ENCODE data around the gene TANC1.

Gene TANC1

GRCh38 chr2:159206736-159207380 is 238.4 kb downstream of the TANC1 start:
- DNase-seq (ENCODE audit: insufficient read length, low spot score) (no peak), FAIRE-seq (no peak)
- no peak for TF ChIP-seq POLR2A (IDR thresholded peaks at IDR 0.05; ENCODE audit: low read depth, low read length)

DNA sequence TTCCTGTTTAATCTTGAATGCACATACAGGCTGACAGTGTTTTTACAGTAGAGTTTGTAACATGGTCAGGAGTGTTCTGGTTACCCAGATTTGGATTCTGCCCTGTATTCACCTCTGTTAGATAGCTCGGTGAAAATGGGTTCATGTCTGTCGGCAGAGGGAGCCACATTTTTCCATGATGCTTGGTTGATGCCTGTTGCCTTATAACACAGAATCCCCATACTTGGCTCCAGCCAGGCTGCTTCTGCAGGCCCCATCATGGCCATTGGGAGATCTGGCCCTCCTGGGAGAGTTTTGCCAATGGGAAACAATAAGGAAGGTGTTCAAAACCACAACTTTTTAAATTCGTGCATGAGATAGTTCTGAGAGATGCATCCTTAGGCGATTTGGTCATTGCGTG is 240.0 kb downstream of the TANC1 start:
- FAIRE-seq (no peak), DNase-seq (ENCODE audit: insufficient read length, low spot score) (no peak)
- TF ChIP-seq POLR2A (IDR thresholded peaks at IDR 0.05; ENCODE audit: low read depth, low read length) = no peak

DNA sequence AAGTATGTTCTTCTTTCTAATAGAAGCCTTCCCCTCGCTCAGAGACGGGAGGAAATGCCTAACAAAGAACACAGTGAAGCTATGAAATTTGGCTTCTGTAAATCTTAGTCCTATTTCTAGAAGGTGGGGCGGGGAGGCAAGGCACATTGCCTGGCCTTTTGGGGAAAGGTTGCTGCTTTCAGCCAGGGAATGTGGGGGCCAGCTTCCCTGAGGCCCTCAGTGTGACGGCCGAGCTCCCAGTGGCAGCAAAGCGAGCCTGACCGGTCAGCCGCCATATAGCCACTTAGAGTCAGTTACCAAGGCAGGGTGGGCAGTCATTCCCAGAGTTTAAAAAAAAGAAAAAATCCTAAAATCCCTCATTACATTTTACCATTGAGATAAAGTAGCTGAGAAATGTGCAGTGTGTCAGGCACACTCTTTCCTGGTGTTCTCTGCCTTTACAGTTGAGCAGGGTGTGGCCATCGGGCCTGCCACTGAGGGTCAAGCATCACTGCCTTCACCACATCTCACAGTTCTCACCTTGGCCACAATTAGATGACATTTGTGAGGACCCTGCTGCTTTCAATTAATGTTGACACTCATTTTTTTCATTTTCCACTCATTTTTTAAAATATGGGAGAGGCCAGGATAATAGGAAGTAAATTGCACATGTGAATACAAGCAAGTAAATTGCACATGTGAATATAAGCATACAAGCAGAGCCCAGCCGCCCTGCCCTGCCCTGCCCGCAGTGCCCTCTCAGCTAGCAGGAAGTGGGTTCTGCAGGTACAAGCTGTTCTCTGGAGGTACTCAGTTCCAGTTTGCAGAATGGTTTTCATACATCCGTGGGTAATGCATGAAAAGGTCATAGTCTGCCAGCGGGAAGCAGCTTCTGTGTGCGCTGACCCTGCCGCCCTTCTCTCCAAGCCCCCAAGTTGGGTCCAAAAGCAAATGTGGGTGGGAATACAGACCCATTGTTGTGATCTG is 241.2 kb downstream of the TANC1 start:
- no peak for DNase-seq (ENCODE audit: insufficient read length, low spot score)
- no peak for FAIRE-seq
- TF ChIP-seq POLR2A (IDR thresholded peaks at IDR 0.05; ENCODE audit: low read depth, low read length) = no peak

DNA sequence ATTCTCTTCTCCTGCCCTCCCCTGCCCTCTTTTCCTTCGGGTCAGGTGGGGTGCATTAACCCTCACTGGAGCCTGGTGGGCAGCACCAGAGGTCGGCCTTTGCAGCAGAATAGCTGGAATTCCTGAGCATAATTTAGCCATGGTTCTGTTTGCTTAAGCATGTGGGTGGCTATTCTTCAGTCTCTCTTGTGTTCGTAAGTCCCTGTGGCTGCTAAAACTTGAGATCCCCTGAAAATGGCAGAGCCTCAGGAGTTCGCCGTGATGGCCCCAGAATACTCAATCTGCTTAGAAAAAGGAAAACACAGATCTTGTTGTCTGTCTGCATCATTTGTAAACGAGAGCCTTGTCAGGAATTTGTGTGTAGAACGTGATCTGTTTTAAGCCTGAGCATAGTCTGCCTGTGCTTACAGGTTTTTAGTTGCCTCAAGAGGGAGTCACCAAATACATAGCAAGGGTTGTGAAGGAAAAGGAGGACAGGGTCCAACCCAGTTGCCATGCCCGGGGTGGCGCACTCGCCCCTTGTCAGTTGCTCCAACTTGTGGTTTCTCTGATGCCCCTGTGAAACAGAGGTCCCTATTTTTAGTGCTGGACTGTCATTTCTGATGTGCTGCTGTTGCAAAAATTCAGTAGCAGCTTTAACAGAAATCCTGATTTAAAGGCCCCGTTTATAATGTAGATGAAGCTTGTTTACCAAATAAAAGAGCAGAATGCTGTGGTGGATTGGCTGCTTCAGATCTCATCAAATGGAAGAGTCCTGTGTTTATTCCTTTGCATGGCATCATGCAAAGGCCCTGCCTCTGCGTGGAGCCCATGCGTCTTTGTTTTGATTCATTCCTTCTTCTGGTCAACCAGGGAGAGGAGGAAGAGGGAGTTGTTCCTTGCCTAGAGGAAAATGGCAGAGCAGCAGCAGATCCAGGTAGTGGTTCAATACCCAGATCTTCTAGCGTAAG is 243.3 kb downstream of the TANC1 start:
- DNase-seq (ENCODE audit: insufficient read length, low spot score) = no peak
- FAIRE-seq = no peak

DNA sequence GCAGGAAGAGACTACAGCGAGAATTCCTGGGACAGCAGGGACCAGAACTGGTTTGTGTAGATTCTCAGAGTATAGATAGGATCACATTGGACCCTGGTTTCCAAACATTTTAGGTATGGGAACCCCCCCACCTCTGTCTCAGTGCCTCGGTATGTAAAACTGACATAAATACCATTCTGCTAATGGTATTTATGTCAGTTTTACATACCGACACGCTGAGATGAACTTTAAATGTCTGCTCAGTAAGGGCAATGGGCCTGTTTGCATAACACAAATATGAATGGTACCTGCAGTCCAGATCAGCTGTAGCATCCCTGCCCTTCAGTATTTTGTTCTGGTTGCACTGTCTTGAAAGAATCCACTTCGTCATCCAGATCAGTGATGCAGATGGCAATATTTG is 244.9 kb downstream of the TANC1 start:
- no peak for DNase-seq (ENCODE audit: insufficient read length, low spot score)
- TF ChIP-seq POLR2A (IDR thresholded peaks at IDR 0.05; ENCODE audit: low read depth, low read length) = no peak
- no peak for FAIRE-seq

More for the DNA sequence above, 243.3 kb downstream of the TANC1 start:
- TF ChIP-seq POLR2A (IDR thresholded peaks at IDR 0.05; ENCODE audit: low read depth, low read length) = no peak

GRCh38 chr2:159214325-159214865 is 246.0 kb downstream of the TANC1 start:
- FAIRE-seq = no peak

GRCh38 chr2:159215116-159215515 is 246.7 kb downstream of the TANC1 start:
- no peak for FAIRE-seq
- TF ChIP-seq POLR2A (IDR thresholded peaks at IDR 0.05; ENCODE audit: low read depth, low read length) = no peak
- DNase-seq (ENCODE audit: insufficient read length, low spot score) = no peak

More at GRCh38 chr2:159214325-159214865, 246.0 kb downstream of the TANC1 start:
- TF ChIP-seq POLR2A (IDR thresholded peaks at IDR 0.05; ENCODE audit: low read depth, low read length) = no peak
- no peak for DNase-seq (ENCODE audit: insufficient read length, low spot score)

GRCh38 chr2:159217676-159218075 is 249.2 kb downstream of the TANC1 start:
- DNase-seq (ENCODE audit: insufficient read length, low spot score) = no peak
- FAIRE-seq = no peak
- TF ChIP-seq POLR2A (IDR thresholded peaks at IDR 0.05; ENCODE audit: low read depth, low read length) = no peak

- no peak for FAIRE-seq
- TF ChIP-seq POLR2A (IDR thresholded peaks at IDR 0.05; ENCODE audit: low read depth, low read length) = no peak
- no peak for DNase-seq (ENCODE audit: insufficient read length, low spot score)
Observed at GRCh38 chr2:159218389-159218788, 249.9 kb downstream of the TANC1 start.

- FAIRE-seq (no peak), DNase-seq (ENCODE audit: insufficient read length, low spot score) (no peak)
- TF ChIP-seq POLR2A (IDR thresholded peaks at IDR 0.05; ENCODE audit: low read depth, low read length) = no peak
Observed at GRCh38 chr2:159219394-159219998, 251.1 kb downstream of the TANC1 start.

DNA sequence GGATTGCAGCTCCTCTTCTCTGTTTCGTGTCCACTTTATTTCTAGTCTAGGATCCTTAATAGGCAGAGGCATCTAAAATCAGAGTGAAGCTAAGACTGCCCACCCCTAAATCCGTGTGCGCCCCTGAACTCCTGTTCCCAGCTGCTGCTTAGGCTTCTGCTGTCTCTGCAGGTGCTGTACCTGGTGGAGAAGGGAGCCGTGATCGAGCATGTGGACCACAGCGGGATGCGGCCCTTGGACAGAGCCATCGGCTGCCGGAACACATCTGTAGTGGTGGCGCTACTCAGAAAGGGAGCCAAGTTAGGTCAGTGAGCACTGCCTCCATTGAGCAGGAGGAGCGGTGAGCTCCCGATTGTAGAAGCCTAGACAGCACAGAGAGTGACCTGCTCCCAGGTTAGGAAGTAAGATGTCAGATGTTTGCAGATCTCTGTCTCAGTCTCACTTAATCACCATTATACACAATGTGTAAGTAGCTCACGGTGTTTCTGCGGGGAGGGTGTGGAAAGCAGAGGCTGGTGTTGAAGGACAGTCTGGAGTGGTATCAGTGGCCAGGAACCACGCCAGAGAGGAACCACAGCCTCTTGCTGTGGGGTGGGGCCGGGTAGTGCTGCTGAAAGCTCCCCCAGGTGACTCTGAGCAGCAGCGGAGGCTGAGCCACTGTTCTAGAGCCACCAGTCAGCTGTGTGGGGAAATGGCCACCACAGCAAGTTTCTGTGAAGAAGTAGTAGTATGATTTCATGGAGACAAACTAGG is 255.8 kb downstream of the TANC1 start:
- TF ChIP-seq POLR2A (IDR thresholded peaks at IDR 0.05; ENCODE audit: low read depth, low read length) = no peak
- FAIRE-seq = no peak
- no peak for DNase-seq (ENCODE audit: insufficient read length, low spot score)
